ENCODE data around the gene ARMH3. TPM values are rescaled to one million over a fixed set of nuclear protein-coding genes. Genes with fewer than 3 reads are reported as not detected.

ARMH3 gene
- total RNA-seq, 1 donor from 2014 or later: 6.3 TPM

DNA sequence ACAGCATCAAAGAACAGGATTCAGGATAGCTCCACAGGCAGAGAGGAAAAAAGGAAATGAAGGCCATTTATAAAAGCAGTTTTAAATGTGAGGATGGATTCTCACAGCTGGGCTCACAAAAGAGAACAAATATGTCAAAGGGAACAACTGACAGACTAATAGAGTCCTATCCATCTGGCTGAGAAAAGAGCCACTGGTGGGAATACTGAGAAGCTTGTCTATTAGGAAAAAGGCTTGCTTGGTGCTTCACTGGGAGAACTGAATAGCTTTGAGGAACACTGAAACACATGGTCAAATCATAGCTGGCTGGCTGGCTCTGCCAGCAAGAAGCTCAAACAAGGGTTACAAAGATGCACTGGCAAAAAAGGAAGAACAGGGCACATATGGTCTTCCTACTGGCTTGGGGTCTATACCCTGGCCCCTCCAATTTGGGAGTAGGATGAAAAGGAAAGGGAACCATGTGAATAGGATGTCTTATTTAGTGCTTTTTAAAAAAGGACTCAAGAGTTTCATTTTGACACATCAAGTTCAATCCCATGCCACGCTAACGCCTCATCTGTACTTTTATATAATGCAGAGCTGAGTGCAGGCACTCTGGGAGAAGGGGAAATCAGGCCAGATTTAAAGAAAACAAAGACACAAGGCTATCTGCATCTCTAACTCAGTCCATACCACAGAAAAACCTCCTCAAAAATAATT is 167.6 kb downstream of the ARMH3 start:
- H3K27me3 ChIP-seq (ENCODE audit: control insufficient read depth, insufficient read depth, low read length): no peaks in the 10 kb centered on the region
- no peak overlapping the region for H3K4me3 ChIP-seq (ENCODE audit: low read depth, low read length)
- FAIRE-seq (peak; percentile 13), DNase-seq (ENCODE audit: low read depth) (no peak)
- no peaks in the 10 kb centered on the region for H3K36me3 ChIP-seq (ENCODE audit: control insufficient read depth, insufficient read depth, low read length)
- TF ChIP-seq, protein P1, sequence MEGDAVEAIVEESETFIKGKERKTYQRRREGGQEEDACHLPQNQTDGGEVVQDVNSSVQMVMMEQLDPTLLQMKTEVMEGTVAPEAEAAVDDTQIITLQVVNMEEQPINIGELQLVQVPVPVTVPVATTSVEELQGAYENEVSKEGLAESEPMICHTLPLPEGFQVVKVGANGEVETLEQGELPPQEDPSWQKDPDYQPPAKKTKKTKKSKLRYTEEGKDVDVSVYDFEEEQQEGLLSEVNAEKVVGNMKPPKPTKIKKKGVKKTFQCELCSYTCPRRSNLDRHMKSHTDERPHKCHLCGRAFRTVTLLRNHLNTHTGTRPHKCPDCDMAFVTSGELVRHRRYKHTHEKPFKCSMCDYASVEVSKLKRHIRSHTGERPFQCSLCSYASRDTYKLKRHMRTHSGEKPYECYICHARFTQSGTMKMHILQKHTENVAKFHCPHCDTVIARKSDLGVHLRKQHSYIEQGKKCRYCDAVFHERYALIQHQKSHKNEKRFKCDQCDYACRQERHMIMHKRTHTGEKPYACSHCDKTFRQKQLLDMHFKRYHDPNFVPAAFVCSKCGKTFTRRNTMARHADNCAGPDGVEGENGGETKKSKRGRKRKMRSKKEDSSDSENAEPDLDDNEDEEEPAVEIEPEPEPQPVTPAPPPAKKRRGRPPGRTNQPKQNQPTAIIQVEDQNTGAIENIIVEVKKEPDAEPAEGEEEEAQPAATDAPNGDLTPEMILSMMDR (IDR thresholded peaks at IDR 0.05; ENCODE audit: insufficient read depth, low read length, severe bottlenecking): no peak

- DNase-seq (ENCODE audit: low read depth) (no peak), FAIRE-seq (no peak)
- TF ChIP-seq, protein P1 (IDR thresholded peaks at IDR 0.05; ENCODE audit: insufficient read depth, low read length, severe bottlenecking): no peak
- Histone ChIP-seq H3K4me3 (ENCODE audit: low read depth, low read length) (no peak overlapping the region), H3K36me3 (ENCODE audit: control insufficient read depth, insufficient read depth, low read length) (no peaks in the 10 kb centered on the region), H3K27me3 (ENCODE audit: control insufficient read depth, insufficient read depth, low read length) (no peaks in the 10 kb centered on the region)
These were observed 168.2 kb downstream of the ARMH3 start for GRCh38 chr10:101887775-101888174.

GRCh38 chr10:101886521-101887312 is 169.3 kb downstream of the ARMH3 start:
- Histone ChIP-seq H3K36me3 (ENCODE audit: control insufficient read depth, insufficient read depth, low read length) (no peaks in the 10 kb centered on the region), H3K4me3 (ENCODE audit: low read depth, low read length) (no peak overlapping the region), H3K27me3 (ENCODE audit: control insufficient read depth, insufficient read depth, low read length) (no peaks in the 10 kb centered on the region)
- DNase-seq (ENCODE audit: low read depth) (no peak), FAIRE-seq (no peak)
- TF ChIP-seq, protein P1 (IDR thresholded peaks at IDR 0.05; ENCODE audit: insufficient read depth, low read length, severe bottlenecking): no peak

- Histone ChIP-seq H3K4me3 (ENCODE audit: low read depth, low read length) (no peak overlapping the region), H3K27me3 (ENCODE audit: control insufficient read depth, insufficient read depth, low read length) (no peaks in the 10 kb centered on the region), H3K36me3 (ENCODE audit: control insufficient read depth, insufficient read depth, low read length) (no peaks in the 10 kb centered on the region)
- FAIRE-seq: no peak
- TF ChIP-seq, protein P1 (IDR thresholded peaks at IDR 0.05; ENCODE audit: insufficient read depth, low read length, severe bottlenecking): no peak
- no peak for DNase-seq (ENCODE audit: low read depth)
These were observed 174.8 kb downstream of the ARMH3 start for GRCh38 chr10:101881036-101881774.

DNA sequence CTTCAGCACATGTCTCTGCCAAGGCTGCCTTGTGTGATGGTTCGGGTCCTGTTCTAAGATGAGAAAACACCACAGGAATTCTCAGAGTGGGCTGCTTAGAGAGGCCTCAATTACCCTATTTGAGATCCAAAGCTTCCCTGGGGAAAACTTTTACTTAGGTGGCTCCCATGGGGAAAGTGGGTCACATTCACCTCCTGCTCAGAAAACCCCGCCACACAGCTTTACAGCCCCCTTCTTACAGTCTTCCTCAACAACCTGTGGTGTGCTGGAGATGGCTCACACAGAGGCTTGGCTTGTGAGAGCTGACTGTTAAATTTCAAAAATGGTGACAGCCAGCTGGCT is 175.8 kb downstream of the ARMH3 start:
- Histone ChIP-seq H3K27me3 (ENCODE audit: control insufficient read depth, insufficient read depth, low read length) (no peaks in the 10 kb centered on the region), H3K4me3 (ENCODE audit: low read depth, low read length) (no peak overlapping the region), H3K36me3 (ENCODE audit: control insufficient read depth, insufficient read depth, low read length) (no peaks in the 10 kb centered on the region)
- FAIRE-seq: peak; percentile 87
- no peak for DNase-seq (ENCODE audit: low read depth)
- TF ChIP-seq, protein P1 (IDR thresholded peaks at IDR 0.05; ENCODE audit: insufficient read depth, low read length, severe bottlenecking): no peak

All from bronchial epithelial cell (primary cell).